Measurements from ENCODE around the gene PLEKHA5.

GRCh38 chr12:19412844-19413243 lies 283.3 kb downstream of the PLEKHA5 start:
- no peak for TF ChIP-seq MXI1 (IDR thresholded peaks at IDR 0.05; ENCODE audit: borderline replicate concordance, low read depth, low read length)
- TF ChIP-seq POLR2A (IDR thresholded peaks at IDR 0.05; ENCODE audit: low read depth, low read length) = no peak
- TF ChIP-seq CTCF (conservative IDR thresholded peaks at IDR 0.05; ENCODE audit: low read depth, low read length) = no peak
- TF ChIP-seq RAD21 (IDR thresholded peaks at IDR 0.05; ENCODE audit: low read length) = no peak

All from IMR-90 (cell line).